Thoracic aorta (tissue), 2 donors: ENCODE measurements around the gene CHRDL2. TPM values are rescaled to one million over a fixed set of nuclear protein-coding genes. Genes with fewer than 3 reads are reported as not detected.
A peak's percentile ranks its signal among the peaks of the same experiment; 100 is the strongest.

ENCODE experiments used
- ATAC-seq: fragments of 150-250 bp; one replicate; pipeline ENCODE4 v1.8.0; 2017; ENCODE audit warnings: low read depth; ENCODE audit not compliant: insufficient number of reproducible peaks, low FRiP score
- DNase-seq: peaks from one replicate; pipeline ENCODE4 v3.0.0-alpha.2; 2020; ENCODE audit warnings: low spot score
- H3K27ac ChIP-seq, 2 donors: fragments of 200-600 bp; sonication (generic); 1 replicate in 1 of 2; 2 replicates in 1 of 2; pipeline ENCODE4 v1.5.1; 2016; ENCODE audit warnings: mild to moderate bottlenecking in 2 of 2, moderate library complexity in 2 of 2
- H3K27me3 ChIP-seq: fragments of 200-600 bp; sonication (generic); replicated peaks from 2 replicates; pipeline ENCODE4 v1.6.0; 2016; ENCODE audit warnings: mild to moderate bottlenecking; ENCODE audit not compliant: insufficient read depth
- H3K36me3 ChIP-seq: fragments of 200-600 bp; sonication (generic); one replicate; pipeline ENCODE4 v1.5.1; 2016
- H3K4me1 ChIP-seq, 2 donors: fragments of 200-600 bp; sonication (generic); 1 replicate in 1 of 2; 2 replicates in 1 of 2; pipeline versions ENCODE4 v1.5.1 to v1.6.0; 2016; ENCODE audit warnings: low read depth in 2 of 2, mild to moderate bottlenecking in 1 of 2; ENCODE audit not compliant: control insufficient read depth in 1 of 2
- H3K4me3 ChIP-seq: fragments of 200-600 bp; sonication (generic); 2 replicates; pipeline ENCODE4 v1.5.1; 2016; ENCODE audit warnings: mild to moderate bottlenecking
- H3K9me3 ChIP-seq: fragments of 200-600 bp; sonication (generic); 2 replicates; pipeline ENCODE4 v1.5.1; 2016
- CTCF ChIP-seq: fragments of 200-600 bp; sonication (generic); IDR thresholded peaks from one replicate; pipeline ENCODE4 v1.5.1; 2019; ENCODE audit warnings: antibody characterized with exemption
- total RNA-seq, 2 donors: library from RNA; depleted of rRNA; stranded (reverse); fragments of >200 nt; gene quantifications; one replicate each; pipeline versions ENCODE4 v1.1.0 to v1.2.3, GENCODE V29; 2016

CHRDL2 gene
- total RNA-seq, 2 donors from 2014 or later: 1.9 TPM; not detected in 1

- no peaks in the 10 kb centered on the region for H3K36me3 ChIP-seq
- H3K4me3 ChIP-seq: no peak overlapping the region
- TF ChIP-seq CTCF: no peak
- ATAC-seq (no peak), DNase-seq (no peak)
- H3K4me1 ChIP-seq: peaks cover 11 to 52% of the 10 kb centered on the region in 2 donors
- no peaks in the 10 kb centered on the region for H3K9me3 ChIP-seq
- no peak overlapping the region for H3K27ac ChIP-seq
- no peaks in the 10 kb centered on the region for H3K27me3 ChIP-seq
These were observed 46.6 kb downstream of the CHRDL2 start for GRCh38 chr11:74684661-74685060.

- Histone ChIP-seq H3K4me3 (peak overlapping the region; percentile 72), H3K27ac (no peak overlapping the region), H3K9me3 (no peaks in the 10 kb centered on the region), H3K4me1 (peaks cover 11 to 52% of the 10 kb centered on the region in 2 donors), H3K36me3 (no peaks in the 10 kb centered on the region), H3K27me3 (no peaks in the 10 kb centered on the region)
- ATAC-seq: no peak
- TF ChIP-seq CTCF: no peak
- DNase-seq: no peak
These were observed 47.2 kb downstream of the CHRDL2 start for GRCh38 chr11:74683941-74684481.

- H3K4me1 ChIP-seq: peaks cover 11 to 51% of the 10 kb centered on the region in 2 donors
These were observed 47.9 kb downstream of the CHRDL2 start for GRCh38 chr11:74683279-74683871.

GRCh38 chr11:74682731-74683278 lies 48.4 kb downstream of the CHRDL2 start:
- H3K36me3 ChIP-seq: no peaks in the 10 kb centered on the region
- DNase-seq (no peak), ATAC-seq (no peak)
- H3K9me3 ChIP-seq: no peaks in the 10 kb centered on the region
- H3K4me1 ChIP-seq: peaks cover 11 to 46% of the 10 kb centered on the region in 2 donors
- no peak overlapping the region for H3K27ac ChIP-seq
- TF ChIP-seq CTCF: no peak
- H3K27me3 ChIP-seq: no peaks in the 10 kb centered on the region
- peak overlapping the region; percentile 72 for H3K4me3 ChIP-seq

More at GRCh38 chr11:74683279-74683871, 47.9 kb downstream of the CHRDL2 start:
- Histone ChIP-seq H3K27ac (no peak overlapping the region), H3K4me3 (peak overlapping the region; percentile 72), H3K36me3 (no peaks in the 10 kb centered on the region), H3K27me3 (no peaks in the 10 kb centered on the region), H3K9me3 (no peaks in the 10 kb centered on the region)
- peak; percentile 67 for TF ChIP-seq CTCF
- ATAC-seq (no peak), DNase-seq (no peak)

GRCh38 chr11:74681686-74682651 lies 49.3 kb downstream of the CHRDL2 start:
- Histone ChIP-seq H3K4me1 (peaks cover 11 to 39% of the 10 kb centered on the region in 2 donors), H3K27ac (no peak overlapping the region), H3K36me3 (no peaks in the 10 kb centered on the region), H3K9me3 (no peaks in the 10 kb centered on the region), H3K4me3 (no peak overlapping the region), H3K27me3 (no peaks in the 10 kb centered on the region)
- DNase-seq (no peak), ATAC-seq (no peak)
- no peak for TF ChIP-seq CTCF
